WTC11 (cell line): ENCODE data around the gene PER1. TPM values are rescaled to one million over a fixed set of nuclear protein-coding genes. Genes with fewer than 3 reads are reported as not detected.

Source experiments
- ATAC-seq: fragments of 200-7000 bp; cut with Tn5 transposase; 2 replicates; pipeline ENCODE4 v1.10.0; 2021; ENCODE audit warnings: mild to moderate bottlenecking, moderate library complexity
- CTCF ChIA-PET: fragments of 300-600 bp; sonication (Branson Sonifier 250); formaldehyde crosslinking; loops from one replicate; lab custom pipeline; 2021; ENCODE audit warnings: antibody characterized with exemption; lab: Charles Lee
- POLR2A ChIA-PET: fragments of 350-600 bp; sonication (Branson Sonifier 250); formaldehyde crosslinking; loops from one replicate; lab custom pipeline; 2021; ENCODE audit warnings: antibody characterized with exemption; lab: Charles Lee
- DNase-seq: peaks from one replicate; pipeline ENCODE4 v3.0.0; 2021; ENCODE audit warnings: low spot score
- H3K27ac Mint-ChIP-seq: 2 replicates; pipeline ENCODE4 v1.8.0; 2021; ENCODE audit warnings: mixed read lengths
- H3K27me3 Mint-ChIP-seq: 2 replicates; pipeline ENCODE4 v1.8.0; 2021; ENCODE audit warnings: low read depth, mild to moderate bottlenecking, moderate library complexity, mixed read lengths
- H3K36me3 Mint-ChIP-seq: 2 replicates; pipeline ENCODE4 v1.8.0; 2021; ENCODE audit warnings: mixed read lengths
- H3K4me1 Mint-ChIP-seq: 2 replicates; pipeline ENCODE4 v1.8.0; 2022; ENCODE audit warnings: mixed read lengths
- H3K4me3 Mint-ChIP-seq: 2 replicates; pipeline ENCODE4 v1.8.0; 2021; ENCODE audit warnings: mild to moderate bottlenecking, moderate library complexity, mixed read lengths
- H3K9me3 Mint-ChIP-seq: 2 replicates; pipeline ENCODE4 v1.8.0; 2021; ENCODE audit warnings: mixed read lengths
- CREB1 ChIP-seq: sonication (generic); formaldehyde crosslinking; IDR thresholded peaks from 2 replicates; pipeline ENCODE4 v1.8.0; 2023; ENCODE audit warnings: mild to moderate bottlenecking, missing genetic modification reagents
- CREM ChIP-seq: sonication (generic); formaldehyde crosslinking; IDR thresholded peaks from 2 replicates; pipeline ENCODE4 v1.8.1; 2022; ENCODE audit warnings: mild to moderate bottlenecking, missing genetic modification reagents, moderate library complexity
- ETV6 ChIP-seq: sonication (generic); formaldehyde crosslinking; IDR thresholded peaks from 2 replicates; pipeline ENCODE4 v1.8.1; 2022; ENCODE audit warnings: mild to moderate bottlenecking, missing genetic modification reagents
- FOXJ3 ChIP-seq: sonication (generic); formaldehyde crosslinking; IDR thresholded peaks from 2 replicates; pipeline ENCODE4 v1.9.0; 2021; ENCODE audit warnings: missing genetic modification reagents, mild to moderate bottlenecking, borderline replicate concordance
- HMGA2 ChIP-seq: fragments of 250-450 bp; sonication (Bioruptor Pico); IDR thresholded peaks from 2 replicates; pipeline ENCODE4 v1.4.0; 2021; ENCODE audit warnings: mild to moderate bottlenecking, moderate library complexity
- JAZF1 ChIP-seq: fragments of 250-450 bp; sonication (Bioruptor Pico); IDR thresholded peaks from 2 replicates; pipeline ENCODE4 v1.9.0; 2021; ENCODE audit warnings: moderate library complexity, mild to moderate bottlenecking, inconsistent platforms
- SP1 ChIP-seq: sonication (generic); formaldehyde crosslinking; conservative IDR thresholded peaks from 2 replicates; pipeline ENCODE4 v1.8.1; 2022; ENCODE audit warnings: missing genetic modification reagents
- TEAD1 ChIP-seq: sonication (generic); formaldehyde crosslinking; IDR thresholded peaks from 2 replicates; pipeline ENCODE4 v1.8.0; 2022; ENCODE audit warnings: mild to moderate bottlenecking, missing genetic modification reagents
- ZNF232 ChIP-seq: sonication (generic); formaldehyde crosslinking; IDR thresholded peaks from 2 replicates; pipeline ENCODE4 v1.8.0; 2022; ENCODE audit warnings: mild to moderate bottlenecking, missing genetic modification reagents
- ZNF416 ChIP-seq: fragments of 250-450 bp; sonication (Bioruptor Pico); IDR thresholded peaks from 2 replicates; pipeline ENCODE4 v1.9.0; 2021; ENCODE audit warnings: mild to moderate bottlenecking, inconsistent platforms
- ZNF671 ChIP-seq: fragments of 250-450 bp; sonication (Bioruptor Pico); IDR thresholded peaks from 2 replicates; pipeline ENCODE4 v1.8.0; 2021; ENCODE audit warnings: mild to moderate bottlenecking
- total RNA-seq: library from RNA; stranded (reverse); gene quantifications from 3 replicates; pipeline ENCODE4 v1.2.3, GENCODE V29; 2021
- TF ChIP-seq, protein P1 (sequence below): sonication (generic); formaldehyde crosslinking; IDR thresholded peaks from 2 replicates; pipeline ENCODE4 v1.8.1; 2023; ENCODE audit warnings: mild to moderate bottlenecking, moderate library complexity, missing genetic modification reagents
- TF ChIP-seq, protein P2 (sequence below): sonication (generic); formaldehyde crosslinking; IDR thresholded peaks from 2 replicates; pipeline ENCODE4 v1.8.0; 2022; ENCODE audit warnings: mild to moderate bottlenecking, missing genetic modification reagents
- TF ChIP-seq, protein P3 (sequence below): fragments of 250-450 bp; sonication (Bioruptor Pico); IDR thresholded peaks from 2 replicates; pipeline ENCODE4 v1.9.0; 2021; ENCODE audit warnings: mild to moderate bottlenecking
- TF ChIP-seq, protein P4 (sequence below): fragments of 250-450 bp; sonication (Bioruptor Pico); IDR thresholded peaks from 2 replicates; pipeline ENCODE4 v1.9.0; 2021; ENCODE audit warnings: mild to moderate bottlenecking
- TF ChIP-seq, protein P5 (sequence below): sonication (generic); formaldehyde crosslinking; IDR thresholded peaks from 2 replicates; pipeline ENCODE4 v1.8.1; 2022; ENCODE audit warnings: mild to moderate bottlenecking, missing genetic modification reagents, moderate library complexity, borderline replicate concordance
- TF ChIP-seq, protein P6 (sequence below): sonication (generic); formaldehyde crosslinking; IDR thresholded peaks from 2 replicates; pipeline ENCODE4 v1.8.0; 2022; ENCODE audit warnings: mild to moderate bottlenecking, missing genetic modification reagents
- TF ChIP-seq, protein P7 (sequence below): fragments of 250-450 bp; sonication (Bioruptor Pico); IDR thresholded peaks from 2 replicates; pipeline ENCODE4 v1.9.0; 2021; ENCODE audit warnings: mild to moderate bottlenecking, borderline replicate concordance
- TF ChIP-seq, protein P8 (sequence below): sonication (generic); formaldehyde crosslinking; IDR thresholded peaks from 2 replicates; pipeline ENCODE4 v1.8.0; 2023; ENCODE audit warnings: missing genetic modification reagents
- TF ChIP-seq, protein P9 (sequence below): sonication (generic); formaldehyde crosslinking; IDR thresholded peaks from 2 replicates; pipeline ENCODE4 v1.8.0; 2022; ENCODE audit warnings: mild to moderate bottlenecking, missing genetic modification reagents

The PER1 gene
- total RNA-seq, 1 experiment from 2014 or later: 46.9 TPM

DNA sequence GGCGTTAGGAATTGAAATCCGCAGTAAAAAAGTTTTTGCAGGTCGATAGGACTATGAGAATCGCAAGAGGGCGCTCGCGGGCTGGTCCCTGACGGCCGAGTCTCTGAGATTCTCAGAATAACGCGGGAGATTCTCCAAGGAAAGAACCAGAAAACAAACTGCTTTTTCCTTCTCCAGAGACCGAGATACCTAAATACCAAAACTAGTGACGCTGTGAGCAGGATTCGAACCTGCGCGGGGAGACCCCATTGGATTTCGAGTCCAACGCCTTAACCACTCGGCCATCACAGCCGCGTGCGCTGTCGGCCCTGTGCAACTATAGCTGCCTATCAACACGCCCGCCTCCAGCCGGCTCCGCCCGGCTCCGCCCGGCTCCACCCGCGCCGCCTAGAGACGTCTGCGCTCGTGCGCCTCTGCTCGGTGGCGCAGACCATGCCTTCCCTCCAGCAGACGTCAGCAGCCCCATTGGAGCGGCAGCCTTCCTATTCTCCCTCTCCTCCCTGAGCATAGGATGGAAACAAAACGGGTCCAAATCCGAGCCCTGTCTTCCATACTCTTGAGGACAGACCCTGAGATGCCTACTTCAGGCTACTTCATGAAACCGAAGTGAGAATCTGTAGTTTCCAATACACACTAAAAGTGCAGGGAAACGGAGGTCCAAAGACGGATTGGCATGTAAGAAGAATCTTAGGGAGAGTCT is 13.4 kb downstream of the PER1 start:
- CTCF ChIA-PET: interaction anchor here (0.8 to 3.6 kb wide), 8 partner anchors 12 to 45 kb away, joined by 3 to 25 read pairs (median 6); partner anchors contain the start of genes ALOXE3, HES7 and PER1
- ATAC-seq: peak; percentile 91
- peak; percentile 46; the same call in 1 of the 2 replicates for TF ChIP-seq ETV6
- TF ChIP-seq, protein P1, sequence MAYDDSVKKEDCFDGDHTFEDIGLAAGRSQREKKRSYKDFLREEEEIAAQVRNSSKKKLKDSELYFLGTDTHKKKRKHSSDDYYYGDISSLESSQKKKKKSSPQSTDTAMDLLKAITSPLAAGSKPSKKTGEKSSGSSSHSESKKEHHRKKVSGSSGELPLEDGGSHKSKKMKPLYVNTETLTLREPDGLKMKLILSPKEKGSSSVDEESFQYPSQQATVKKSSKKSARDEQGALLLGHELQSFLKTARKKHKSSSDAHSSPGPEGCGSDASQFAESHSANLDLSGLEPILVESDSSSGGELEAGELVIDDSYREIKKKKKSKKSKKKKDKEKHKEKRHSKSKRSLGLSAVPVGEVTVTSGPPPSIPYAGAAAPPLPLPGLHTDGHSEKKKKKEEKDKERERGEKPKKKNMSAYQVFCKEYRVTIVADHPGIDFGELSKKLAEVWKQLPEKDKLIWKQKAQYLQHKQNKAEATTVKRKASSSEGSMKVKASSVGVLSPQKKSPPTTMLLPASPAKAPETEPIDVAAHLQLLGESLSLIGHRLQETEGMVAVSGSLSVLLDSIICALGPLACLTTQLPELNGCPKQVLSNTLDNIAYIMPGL (CRISPR knock-in tag): peak; percentile 99
- peak; percentile 19; the same call in 1 of the 2 replicates for TF ChIP-seq ZNF232 (CRISPR knock-in tag)
- TF ChIP-seq CREB1 (CRISPR knock-in tag): peak; percentile 31; the same call in 1 of the 2 replicates
- no peak for TF ChIP-seq FOXJ3 (CRISPR knock-in tag)
- TF ChIP-seq, protein P2, sequence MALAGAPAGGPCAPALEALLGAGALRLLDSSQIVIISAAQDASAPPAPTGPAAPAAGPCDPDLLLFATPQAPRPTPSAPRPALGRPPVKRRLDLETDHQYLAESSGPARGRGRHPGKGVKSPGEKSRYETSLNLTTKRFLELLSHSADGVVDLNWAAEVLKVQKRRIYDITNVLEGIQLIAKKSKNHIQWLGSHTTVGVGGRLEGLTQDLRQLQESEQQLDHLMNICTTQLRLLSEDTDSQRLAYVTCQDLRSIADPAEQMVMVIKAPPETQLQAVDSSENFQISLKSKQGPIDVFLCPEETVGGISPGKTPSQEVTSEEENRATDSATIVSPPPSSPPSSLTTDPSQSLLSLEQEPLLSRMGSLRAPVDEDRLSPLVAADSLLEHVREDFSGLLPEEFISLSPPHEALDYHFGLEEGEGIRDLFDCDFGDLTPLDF (CRISPR knock-in tag): no peak
- TF ChIP-seq, protein P3, sequence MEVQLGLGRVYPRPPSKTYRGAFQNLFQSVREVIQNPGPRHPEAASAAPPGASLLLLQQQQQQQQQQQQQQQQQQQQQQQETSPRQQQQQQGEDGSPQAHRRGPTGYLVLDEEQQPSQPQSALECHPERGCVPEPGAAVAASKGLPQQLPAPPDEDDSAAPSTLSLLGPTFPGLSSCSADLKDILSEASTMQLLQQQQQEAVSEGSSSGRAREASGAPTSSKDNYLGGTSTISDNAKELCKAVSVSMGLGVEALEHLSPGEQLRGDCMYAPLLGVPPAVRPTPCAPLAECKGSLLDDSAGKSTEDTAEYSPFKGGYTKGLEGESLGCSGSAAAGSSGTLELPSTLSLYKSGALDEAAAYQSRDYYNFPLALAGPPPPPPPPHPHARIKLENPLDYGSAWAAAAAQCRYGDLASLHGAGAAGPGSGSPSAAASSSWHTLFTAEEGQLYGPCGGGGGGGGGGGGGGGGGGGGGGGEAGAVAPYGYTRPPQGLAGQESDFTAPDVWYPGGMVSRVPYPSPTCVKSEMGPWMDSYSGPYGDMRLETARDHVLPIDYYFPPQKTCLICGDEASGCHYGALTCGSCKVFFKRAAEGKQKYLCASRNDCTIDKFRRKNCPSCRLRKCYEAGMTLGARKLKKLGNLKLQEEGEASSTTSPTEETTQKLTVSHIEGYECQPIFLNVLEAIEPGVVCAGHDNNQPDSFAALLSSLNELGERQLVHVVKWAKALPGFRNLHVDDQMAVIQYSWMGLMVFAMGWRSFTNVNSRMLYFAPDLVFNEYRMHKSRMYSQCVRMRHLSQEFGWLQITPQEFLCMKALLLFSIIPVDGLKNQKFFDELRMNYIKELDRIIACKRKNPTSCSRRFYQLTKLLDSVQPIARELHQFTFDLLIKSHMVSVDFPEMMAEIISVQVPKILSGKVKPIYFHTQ: no peak
- TF ChIP-seq, protein P4, sequence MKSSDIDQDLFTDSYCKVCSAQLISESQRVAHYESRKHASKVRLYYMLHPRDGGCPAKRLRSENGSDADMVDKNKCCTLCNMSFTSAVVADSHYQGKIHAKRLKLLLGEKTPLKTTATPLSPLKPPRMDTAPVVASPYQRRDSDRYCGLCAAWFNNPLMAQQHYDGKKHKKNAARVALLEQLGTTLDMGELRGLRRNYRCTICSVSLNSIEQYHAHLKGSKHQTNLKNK (CRISPR knock-in tag): peak; percentile 56; the same call in 1 of the 2 replicates
- TF ChIP-seq, protein P5, sequence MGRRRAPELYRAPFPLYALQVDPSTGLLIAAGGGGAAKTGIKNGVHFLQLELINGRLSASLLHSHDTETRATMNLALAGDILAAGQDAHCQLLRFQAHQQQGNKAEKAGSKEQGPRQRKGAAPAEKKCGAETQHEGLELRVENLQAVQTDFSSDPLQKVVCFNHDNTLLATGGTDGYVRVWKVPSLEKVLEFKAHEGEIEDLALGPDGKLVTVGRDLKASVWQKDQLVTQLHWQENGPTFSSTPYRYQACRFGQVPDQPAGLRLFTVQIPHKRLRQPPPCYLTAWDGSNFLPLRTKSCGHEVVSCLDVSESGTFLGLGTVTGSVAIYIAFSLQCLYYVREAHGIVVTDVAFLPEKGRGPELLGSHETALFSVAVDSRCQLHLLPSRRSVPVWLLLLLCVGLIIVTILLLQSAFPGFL: peak; percentile 50; the same call in 1 of the 2 replicates
- TF ChIP-seq TEAD1: peak; percentile 89; the same call in 1 of the 2 replicates
- TF ChIP-seq, protein P6, sequence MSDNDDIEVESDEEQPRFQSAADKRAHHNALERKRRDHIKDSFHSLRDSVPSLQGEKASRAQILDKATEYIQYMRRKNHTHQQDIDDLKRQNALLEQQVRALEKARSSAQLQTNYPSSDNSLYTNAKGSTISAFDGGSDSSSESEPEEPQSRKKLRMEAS (CRISPR knock-in tag): 0 out of 2 replicates have a peak, but pooled peaks have one; percentile 57
- peak; percentile 71 for TF ChIP-seq SP1 (CRISPR knock-in tag)
- peak; percentile 34 for TF ChIP-seq CREM (CRISPR knock-in tag)
- TF ChIP-seq, protein P7, sequence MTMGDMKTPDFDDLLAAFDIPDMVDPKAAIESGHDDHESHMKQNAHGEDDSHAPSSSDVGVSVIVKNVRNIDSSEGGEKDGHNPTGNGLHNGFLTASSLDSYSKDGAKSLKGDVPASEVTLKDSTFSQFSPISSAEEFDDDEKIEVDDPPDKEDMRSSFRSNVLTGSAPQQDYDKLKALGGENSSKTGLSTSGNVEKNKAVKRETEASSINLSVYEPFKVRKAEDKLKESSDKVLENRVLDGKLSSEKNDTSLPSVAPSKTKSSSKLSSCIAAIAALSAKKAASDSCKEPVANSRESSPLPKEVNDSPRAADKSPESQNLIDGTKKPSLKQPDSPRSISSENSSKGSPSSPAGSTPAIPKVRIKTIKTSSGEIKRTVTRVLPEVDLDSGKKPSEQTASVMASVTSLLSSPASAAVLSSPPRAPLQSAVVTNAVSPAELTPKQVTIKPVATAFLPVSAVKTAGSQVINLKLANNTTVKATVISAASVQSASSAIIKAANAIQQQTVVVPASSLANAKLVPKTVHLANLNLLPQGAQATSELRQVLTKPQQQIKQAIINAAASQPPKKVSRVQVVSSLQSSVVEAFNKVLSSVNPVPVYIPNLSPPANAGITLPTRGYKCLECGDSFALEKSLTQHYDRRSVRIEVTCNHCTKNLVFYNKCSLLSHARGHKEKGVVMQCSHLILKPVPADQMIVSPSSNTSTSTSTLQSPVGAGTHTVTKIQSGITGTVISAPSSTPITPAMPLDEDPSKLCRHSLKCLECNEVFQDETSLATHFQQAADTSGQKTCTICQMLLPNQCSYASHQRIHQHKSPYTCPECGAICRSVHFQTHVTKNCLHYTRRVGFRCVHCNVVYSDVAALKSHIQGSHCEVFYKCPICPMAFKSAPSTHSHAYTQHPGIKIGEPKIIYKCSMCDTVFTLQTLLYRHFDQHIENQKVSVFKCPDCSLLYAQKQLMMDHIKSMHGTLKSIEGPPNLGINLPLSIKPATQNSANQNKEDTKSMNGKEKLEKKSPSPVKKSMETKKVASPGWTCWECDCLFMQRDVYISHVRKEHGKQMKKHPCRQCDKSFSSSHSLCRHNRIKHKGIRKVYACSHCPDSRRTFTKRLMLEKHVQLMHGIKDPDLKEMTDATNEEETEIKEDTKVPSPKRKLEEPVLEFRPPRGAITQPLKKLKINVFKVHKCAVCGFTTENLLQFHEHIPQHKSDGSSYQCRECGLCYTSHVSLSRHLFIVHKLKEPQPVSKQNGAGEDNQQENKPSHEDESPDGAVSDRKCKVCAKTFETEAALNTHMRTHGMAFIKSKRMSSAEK: 0 out of 2 replicates have a peak, but pooled peaks have one; percentile 38
- no peak for TF ChIP-seq JAZF1 (CRISPR knock-in tag)
- TF ChIP-seq, protein P8, sequence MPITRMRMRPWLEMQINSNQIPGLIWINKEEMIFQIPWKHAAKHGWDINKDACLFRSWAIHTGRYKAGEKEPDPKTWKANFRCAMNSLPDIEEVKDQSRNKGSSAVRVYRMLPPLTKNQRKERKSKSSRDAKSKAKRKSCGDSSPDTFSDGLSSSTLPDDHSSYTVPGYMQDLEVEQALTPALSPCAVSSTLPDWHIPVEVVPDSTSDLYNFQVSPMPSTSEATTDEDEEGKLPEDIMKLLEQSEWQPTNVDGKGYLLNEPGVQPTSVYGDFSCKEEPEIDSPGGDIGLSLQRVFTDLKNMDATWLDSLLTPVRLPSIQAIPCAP (CRISPR knock-in tag): no peak
- no peak for TF ChIP-seq ZNF671
- TF ChIP-seq ZNF416: no peak
- no peak for TF ChIP-seq HMGA2 (CRISPR knock-in tag)
- TF ChIP-seq, protein P9, sequence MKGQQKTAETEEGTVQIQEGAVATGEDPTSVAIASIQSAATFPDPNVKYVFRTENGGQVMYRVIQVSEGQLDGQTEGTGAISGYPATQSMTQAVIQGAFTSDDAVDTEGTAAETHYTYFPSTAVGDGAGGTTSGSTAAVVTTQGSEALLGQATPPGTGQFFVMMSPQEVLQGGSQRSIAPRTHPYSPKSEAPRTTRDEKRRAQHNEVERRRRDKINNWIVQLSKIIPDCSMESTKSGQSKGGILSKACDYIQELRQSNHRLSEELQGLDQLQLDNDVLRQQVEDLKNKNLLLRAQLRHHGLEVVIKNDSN (CRISPR knock-in tag): peak; percentile 23; the same call in 1 of the 2 replicates

More for the DNA sequence above, 13.4 kb downstream of the PER1 start:
- Mint-ChIP-seq H3K36me3 (peaks cover 10% of the 10 kb centered on the region), H3K4me3 (no peak overlapping the region), H3K27me3 (no peaks in the 10 kb centered on the region; the same call in 1 of the 2 replicates), H3K27ac (no peak overlapping the region), H3K9me3 (no peaks in the 10 kb centered on the region), H3K4me1 (peaks cover 8% of the 10 kb centered on the region)
- POLR2A ChIA-PET: interaction anchor here (1.1 to 2.3 kb wide), 3 partner anchors 13 to 34 kb away, joined by 3 to 12 read pairs (median 4); partner anchors contain the start of gene PER1
- DNase-seq: peak; percentile 97
